ENCODE measurements around the gene PMS1. TPM values are rescaled to one million over a fixed set of nuclear protein-coding genes. Genes with fewer than 3 reads are reported as not detected.

PMS1 gene
- total RNA-seq, 4 donors from 2014 or later, result 6.9 to 12.0 (median 8.8) TPM

- H3K9me3 ChIP-seq, result no peaks in the 10 kb centered on the region
- no peaks in the 10 kb centered on the region for H3K27me3 ChIP-seq
- intact Hi-C loops (cut with DNase I; ENCODE audit: low total_unique reads), result no loop called here
- ATAC-seq (no peak), DNase-seq (no peak)
- in situ Hi-C loops (cut with MboI; ENCODE audit: low sequenced_read_pairs in 4 of 4), result no loop called here
- no peak for TF ChIP-seq POLR2A (IDR thresholded peaks at IDR 0.05)
- TF ChIP-seq CTCF (IDR thresholded peaks at IDR 0.05 in 4 of 5, conservative IDR thresholded peaks at IDR 0.05 in 1 of 5), result no peak
- H3K27ac ChIP-seq, result no peak overlapping the region
- H3K4me3 ChIP-seq, result no peak overlapping the region
- H3K36me3 ChIP-seq, result no peaks in the 10 kb centered on the region
- no peaks in the 10 kb centered on the region for H3K4me1 ChIP-seq
Observed at GRCh38 chr2:189873696-189874095, 89.4 kb downstream of the PMS1 start.

- TF ChIP-seq POLR2A (IDR thresholded peaks at IDR 0.05), result no peak
- no peak for TF ChIP-seq CTCF (IDR thresholded peaks at IDR 0.05 in 4 of 5, conservative IDR thresholded peaks at IDR 0.05 in 1 of 5)
- ATAC-seq (no peak), DNase-seq (no peak)
- Histone ChIP-seq H3K27me3 (no peaks in the 10 kb centered on the region), H3K36me3 (no peaks in the 10 kb centered on the region), H3K4me1 (no peaks in the 10 kb centered on the region), H3K9me3 (no peaks in the 10 kb centered on the region), H3K4me3 (no peak overlapping the region), H3K27ac (no peak overlapping the region)
- in situ Hi-C loops (cut with MboI; ENCODE audit: low sequenced_read_pairs in 4 of 4) (no loop called here), intact Hi-C loops (cut with DNase I; ENCODE audit: low total_unique reads) (no loop called here)
Observed at GRCh38 chr2:189874586-189875320, 90.5 kb downstream of the PMS1 start.

GRCh38 chr2:189876271-189876670, 92.0 kb downstream of the PMS1 start:
- ATAC-seq, result no peak
- Histone ChIP-seq H3K4me1 (no peaks in the 10 kb centered on the region), H3K4me3 (no peak overlapping the region), H3K36me3 (no peaks in the 10 kb centered on the region), H3K27ac (no peak overlapping the region), H3K27me3 (no peaks in the 10 kb centered on the region), H3K9me3 (no peaks in the 10 kb centered on the region)
- no peak for TF ChIP-seq POLR2A (IDR thresholded peaks at IDR 0.05)
- no peak for TF ChIP-seq CTCF (IDR thresholded peaks at IDR 0.05 in 4 of 5, conservative IDR thresholded peaks at IDR 0.05 in 1 of 5)
- no peak for DNase-seq
- in situ Hi-C loops (cut with MboI; ENCODE audit: low sequenced_read_pairs in 4 of 4) (no loop called here), intact Hi-C loops (cut with DNase I; ENCODE audit: low total_unique reads) (no loop called here)

- H3K27ac ChIP-seq, result no peak overlapping the region
- TF ChIP-seq POLR2A (IDR thresholded peaks at IDR 0.05) (no peak), CTCF (IDR thresholded peaks at IDR 0.05 in 4 of 5, conservative IDR thresholded peaks at IDR 0.05 in 1 of 5) (no peak)
- H3K4me3 ChIP-seq, result no peak overlapping the region
- no peaks in the 10 kb centered on the region for H3K4me1 ChIP-seq
- DNase-seq (no peak), ATAC-seq (no peak)
- no peaks in the 10 kb centered on the region for H3K9me3 ChIP-seq
- no peaks in the 10 kb centered on the region for H3K36me3 ChIP-seq
- intact Hi-C loops (cut with DNase I; ENCODE audit: low total_unique reads), result no loop called here
- H3K27me3 ChIP-seq, result no peaks in the 10 kb centered on the region
- in situ Hi-C loops (cut with MboI; ENCODE audit: low sequenced_read_pairs in 4 of 4), result no loop called here
Observed at GRCh38 chr2:189879716-189880081, 95.4 kb downstream of the PMS1 start.

- no peaks in the 10 kb centered on the region for H3K36me3 ChIP-seq
- no peak for DNase-seq
- no peaks in the 10 kb centered on the region for H3K9me3 ChIP-seq
- TF ChIP-seq POLR2A (IDR thresholded peaks at IDR 0.05) (no peak), CTCF (IDR thresholded peaks at IDR 0.05 in 4 of 5, conservative IDR thresholded peaks at IDR 0.05 in 1 of 5) (no peak)
- no peaks in the 10 kb centered on the region for H3K4me1 ChIP-seq
- no peak overlapping the region for H3K27ac ChIP-seq
- intact Hi-C loops (cut with DNase I; ENCODE audit: low total_unique reads) (no loop called here), in situ Hi-C loops (cut with MboI; ENCODE audit: low sequenced_read_pairs in 4 of 4) (no loop called here)
- no peak for ATAC-seq
- no peak overlapping the region for H3K4me3 ChIP-seq
- no peaks in the 10 kb centered on the region for H3K27me3 ChIP-seq
Observed at GRCh38 chr2:189880429-189880828, 96.2 kb downstream of the PMS1 start.
